Vagina (tissue), 2 donors: ENCODE measurements around the gene LHX4.

Experiments used
- POLR2A ChIP-seq, 2 donors: fragments of 450-650 bp; IDR thresholded peaks; one replicate each; pipeline ENCODE4 v1.6.1; 2017; ENCODE audit warnings: antibody characterized with exemption in 2 of 2, mild to moderate bottlenecking in 2 of 2, moderate library complexity in 2 of 2
- POLR2AphosphoS5 ChIP-seq, 2 donors: sonication (generic); formaldehyde crosslinking; IDR thresholded peaks; one replicate each; pipeline ENCODE4 v1.9.0; 2017; ENCODE audit warnings: antibody characterized with exemption in 2 of 2, mild to moderate bottlenecking in 2 of 2, low read depth in 1 of 2; ENCODE audit not compliant: insufficient read depth in 1 of 2
- TF ChIP-seq, protein P1 (sequence below), 3 experiments: fragments of 450-650 bp in 2 of 3; fragments of 200-600 bp in 1 of 3; sonication (generic) in 1 of 3; IDR thresholded peaks; one replicate each; pipeline ENCODE4 v1.5.1; 2017 to 2019; ENCODE audit warnings: antibody characterized with exemption in 3 of 3, mild to moderate bottlenecking in 2 of 3, moderate library complexity in 2 of 3

DNA sequence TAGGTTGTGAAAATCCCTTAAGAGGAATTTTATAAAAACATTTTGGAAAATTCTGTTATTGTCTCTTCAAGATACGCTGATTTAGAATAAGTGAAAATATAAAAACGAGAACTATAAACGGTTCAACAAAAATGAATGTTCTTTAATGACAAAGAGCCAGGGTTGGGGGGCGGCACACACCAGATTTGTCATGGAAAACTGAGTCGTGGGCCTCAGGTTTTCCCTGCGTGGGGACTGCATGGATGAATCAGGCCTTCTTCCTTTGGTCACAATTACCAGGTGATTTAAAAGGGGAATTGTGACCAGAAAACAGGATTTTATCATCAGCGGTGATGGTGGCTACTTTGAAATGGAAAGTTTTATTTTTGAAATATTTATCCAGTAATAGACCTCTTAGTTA is 8.6 kb downstream of the LHX4 start:
- TF ChIP-seq, protein P1, sequence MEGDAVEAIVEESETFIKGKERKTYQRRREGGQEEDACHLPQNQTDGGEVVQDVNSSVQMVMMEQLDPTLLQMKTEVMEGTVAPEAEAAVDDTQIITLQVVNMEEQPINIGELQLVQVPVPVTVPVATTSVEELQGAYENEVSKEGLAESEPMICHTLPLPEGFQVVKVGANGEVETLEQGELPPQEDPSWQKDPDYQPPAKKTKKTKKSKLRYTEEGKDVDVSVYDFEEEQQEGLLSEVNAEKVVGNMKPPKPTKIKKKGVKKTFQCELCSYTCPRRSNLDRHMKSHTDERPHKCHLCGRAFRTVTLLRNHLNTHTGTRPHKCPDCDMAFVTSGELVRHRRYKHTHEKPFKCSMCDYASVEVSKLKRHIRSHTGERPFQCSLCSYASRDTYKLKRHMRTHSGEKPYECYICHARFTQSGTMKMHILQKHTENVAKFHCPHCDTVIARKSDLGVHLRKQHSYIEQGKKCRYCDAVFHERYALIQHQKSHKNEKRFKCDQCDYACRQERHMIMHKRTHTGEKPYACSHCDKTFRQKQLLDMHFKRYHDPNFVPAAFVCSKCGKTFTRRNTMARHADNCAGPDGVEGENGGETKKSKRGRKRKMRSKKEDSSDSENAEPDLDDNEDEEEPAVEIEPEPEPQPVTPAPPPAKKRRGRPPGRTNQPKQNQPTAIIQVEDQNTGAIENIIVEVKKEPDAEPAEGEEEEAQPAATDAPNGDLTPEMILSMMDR (IDR thresholded peaks at IDR 0.05), result no peak
- no peak for TF ChIP-seq POLR2A (IDR thresholded peaks at IDR 0.05)
- TF ChIP-seq POLR2AphosphoS5 (IDR thresholded peaks at IDR 0.05; ENCODE audit: insufficient read depth in 1 of 2, low read depth in 1 of 2), result no peak
